HEK293T (cell line): ENCODE data around the gene SALL1.

Experiments used
- ARNT ChIP-seq: fragments of 450-650 bp; IDR thresholded peaks from 2 replicates; pipeline ENCODE4 v1.6.1; 2017; ENCODE audit warnings: mild to moderate bottlenecking
- BHLHE40 ChIP-seq: fragments of 450-650 bp; IDR thresholded peaks from 2 replicates; pipeline ENCODE4 v1.6.1; 2016; ENCODE audit warnings: mild to moderate bottlenecking, moderate library complexity, borderline replicate concordance
- ELF4 ChIP-seq: fragments of 450-650 bp; IDR thresholded peaks from 2 replicates; pipeline ENCODE4 v1.6.1; 2017; ENCODE audit warnings: antibody characterized with exemption
- FOXA1 ChIP-seq: fragments of 450-650 bp; IDR thresholded peaks from 2 replicates; pipeline ENCODE4 v1.6.1; 2016; ENCODE audit warnings: mild to moderate bottlenecking
- FOXK2 ChIP-seq: fragments of 450-650 bp; IDR thresholded peaks from 2 replicates; pipeline ENCODE4 v1.6.1; 2016; ENCODE audit warnings: mild to moderate bottlenecking
- FOXM1 ChIP-seq: fragments of 450-650 bp; IDR thresholded peaks from 2 replicates; pipeline ENCODE4 v1.6.1; 2017; ENCODE audit warnings: mild to moderate bottlenecking, borderline replicate concordance
- HDGF ChIP-seq: fragments of 450-650 bp; IDR thresholded peaks from 2 replicates; pipeline ENCODE4 v1.6.1; 2017; ENCODE audit warnings: antibody characterized with exemption, borderline replicate concordance
- LEF1 ChIP-seq: fragments of 450-650 bp; IDR thresholded peaks from 2 replicates; pipeline ENCODE4 v1.6.1; 2017; ENCODE audit warnings: mild to moderate bottlenecking, borderline replicate concordance
- SP1 ChIP-seq: fragments of 450-650 bp; IDR thresholded peaks from 2 replicates; pipeline ENCODE4 v1.6.1; 2017
- SUZ12 ChIP-seq: fragments of 450-650 bp; IDR thresholded peaks from 2 replicates; pipeline ENCODE4 v1.6.1; 2016; ENCODE audit warnings: mild to moderate bottlenecking
- TARDBP ChIP-seq: fragments of 450-650 bp; IDR thresholded peaks from 2 replicates; pipeline ENCODE4 v1.6.1; 2016
- ZNF384 ChIP-seq: fragments of 450-650 bp; IDR thresholded peaks from 2 replicates; pipeline ENCODE4 v1.6.1; 2016
- TF ChIP-seq, protein P1 (sequence below): fragments of 450-650 bp; IDR thresholded peaks from 2 replicates; pipeline ENCODE4 v1.6.1; 2016

DNA sequence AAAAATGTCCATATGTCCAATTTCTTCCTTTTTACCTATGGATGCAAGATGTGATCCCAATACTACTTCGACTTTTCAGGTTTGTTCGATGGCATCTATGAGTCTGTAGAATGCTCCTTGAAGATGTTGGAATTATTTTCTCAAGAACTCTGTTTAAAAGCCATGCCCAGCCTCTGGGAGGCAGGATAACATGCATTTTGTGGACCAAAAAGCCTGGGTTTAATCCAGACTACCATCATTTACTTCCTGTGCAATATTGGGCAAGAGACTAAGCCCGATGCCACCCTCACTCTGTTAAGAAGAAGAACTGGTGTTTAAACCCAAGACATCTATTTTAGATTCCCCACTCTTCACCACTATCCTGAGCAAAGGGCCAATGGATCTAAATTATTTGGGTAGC lies 42.8 kb upstream of the SALL1 start:
- no peak for TF ChIP-seq SP1
- no peak for TF ChIP-seq BHLHE40
- no peak for TF ChIP-seq TARDBP
- no peak for TF ChIP-seq HDGF
- no peak for TF ChIP-seq FOXK2
- TF ChIP-seq, protein P1, sequence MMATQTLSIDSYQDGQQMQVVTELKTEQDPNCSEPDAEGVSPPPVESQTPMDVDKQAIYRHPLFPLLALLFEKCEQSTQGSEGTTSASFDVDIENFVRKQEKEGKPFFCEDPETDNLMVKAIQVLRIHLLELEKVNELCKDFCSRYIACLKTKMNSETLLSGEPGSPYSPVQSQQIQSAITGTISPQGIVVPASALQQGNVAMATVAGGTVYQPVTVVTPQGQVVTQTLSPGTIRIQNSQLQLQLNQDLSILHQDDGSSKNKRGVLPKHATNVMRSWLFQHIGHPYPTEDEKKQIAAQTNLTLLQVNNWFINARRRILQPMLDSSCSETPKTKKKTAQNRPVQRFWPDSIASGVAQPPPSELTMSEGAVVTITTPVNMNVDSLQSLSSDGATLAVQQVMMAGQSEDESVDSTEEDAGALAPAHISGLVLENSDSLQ, result no peak
- TF ChIP-seq ZNF384, result no peak
- TF ChIP-seq SUZ12, result no peak
- no peak for TF ChIP-seq ARNT
- TF ChIP-seq FOXM1, result no peak
- TF ChIP-seq ELF4, result no peak
- TF ChIP-seq LEF1, result no peak
- TF ChIP-seq FOXA1, result no peak
